Thyroid gland (tissue), 4 donors: Measurements from ENCODE around the gene APBB2. TPM values are rescaled to one million over a fixed set of nuclear protein-coding genes. Genes with fewer than 3 reads are reported as not detected.

ENCODE experiments used
- DNase-seq, 2 donors: peaks; one replicate each; pipeline ENCODE4 v3.0.0-alpha.2; 2019
- H3K27ac ChIP-seq, 3 donors: fragments of 200-600 bp; sonication (generic); 1 replicate in 2 of 3; 2 replicates in 1 of 3; pipeline ENCODE4 v1.5.1; 2016 to 2019; ENCODE audit warnings: mild to moderate bottlenecking in 1 of 3, moderate library complexity in 1 of 3
- H3K27me3 ChIP-seq: fragments of 200-600 bp; sonication (generic); one replicate; pipeline ENCODE4 v1.5.1; 2019
- H3K36me3 ChIP-seq, 2 donors: fragments of 200-600 bp; sonication (generic); one replicate each; pipeline ENCODE4 v1.5.1; 2016 to 2019
- H3K4me1 ChIP-seq, 2 donors: fragments of 200-600 bp; sonication (generic); one replicate each; pipeline ENCODE4 v1.5.1; 2017 to 2019
- H3K4me3 ChIP-seq, 3 donors: fragments of 200-600 bp; sonication (generic); replicated peaks in 1 of 3; 1 replicate in 2 of 3; 2 replicates in 1 of 3; pipeline ENCODE4 v1.5.1; 2016; ENCODE audit warnings: mild to moderate bottlenecking in 1 of 3
- H3K9me3 ChIP-seq: fragments of 200-600 bp; sonication (generic); one replicate; pipeline ENCODE4 v1.5.1; 2017
- POLR2A ChIP-seq, 2 donors: fragments of 450-650 bp; IDR thresholded peaks; one replicate each; pipeline ENCODE4 v1.6.1; 2017; ENCODE audit warnings: antibody characterized with exemption in 2 of 2, mild to moderate bottlenecking in 2 of 2, moderate library complexity in 1 of 2
- WGBS, 2 donors: methylation state at CpG; one replicate each; pipeline ENCODE4 v1.1.5; 2017; 5-methylcytosine and 5-hydroxymethylcytosine counted together
- intact Hi-C: fragments of 100-400 bp; cut with DNase I; formaldehyde crosslinking; loops from one replicate; pipeline ENCODE4 v1.15.1; 2023
- total RNA-seq, 4 donors: library from RNA; depleted of rRNA; stranded (reverse); fragments of >200 nt; gene quantifications; one replicate each; pipeline ENCODE4 v1.2.3, GENCODE V29; 2016
- TF ChIP-seq, protein P1 (sequence below), 6 experiments: fragments of 200-600 bp in 3 of 6; fragments of 450-650 bp in 3 of 6; sonication (generic) in 3 of 6; IDR thresholded peaks; one replicate each; pipeline ENCODE4 v1.5.1; 2016 to 2019; ENCODE audit warnings: antibody characterized with exemption in 6 of 6, mild to moderate bottlenecking in 2 of 6, inconsistent platforms in 1 of 6, moderate library complexity in 1 of 6

APBB2 gene
- total RNA-seq, 4 donors from 2014 or later = 174 to 253 (median 199) TPM

- WGBS, 2 donors = 61 to 64% methylated on average over 14 of the region's 14 CpGs
- Histone ChIP-seq H3K4me3 (no peak overlapping the region), H3K27me3 (no peaks in the 10 kb centered on the region)
Measured at GRCh38 chr4:41146716-41147506, 67.4 kb downstream of the APBB2 start.

GRCh38 chr4:41146196-41146595 is 68.1 kb downstream of the APBB2 start:
- Histone ChIP-seq H3K27me3 (no peaks in the 10 kb centered on the region), H3K4me3 (no peak overlapping the region), H3K36me3 (no peaks in the 10 kb centered on the region), H3K4me1 (peaks cover 56 to 61% of the 10 kb centered on the region in 2 donors), H3K27ac (peak overlapping the region; percentile 84 to 95 (median 91)), H3K9me3 (no peaks in the 10 kb centered on the region)
- 90% methylated on average over 5 of the region's 5 CpGs for WGBS, 2 donors
- TF ChIP-seq, protein P1, sequence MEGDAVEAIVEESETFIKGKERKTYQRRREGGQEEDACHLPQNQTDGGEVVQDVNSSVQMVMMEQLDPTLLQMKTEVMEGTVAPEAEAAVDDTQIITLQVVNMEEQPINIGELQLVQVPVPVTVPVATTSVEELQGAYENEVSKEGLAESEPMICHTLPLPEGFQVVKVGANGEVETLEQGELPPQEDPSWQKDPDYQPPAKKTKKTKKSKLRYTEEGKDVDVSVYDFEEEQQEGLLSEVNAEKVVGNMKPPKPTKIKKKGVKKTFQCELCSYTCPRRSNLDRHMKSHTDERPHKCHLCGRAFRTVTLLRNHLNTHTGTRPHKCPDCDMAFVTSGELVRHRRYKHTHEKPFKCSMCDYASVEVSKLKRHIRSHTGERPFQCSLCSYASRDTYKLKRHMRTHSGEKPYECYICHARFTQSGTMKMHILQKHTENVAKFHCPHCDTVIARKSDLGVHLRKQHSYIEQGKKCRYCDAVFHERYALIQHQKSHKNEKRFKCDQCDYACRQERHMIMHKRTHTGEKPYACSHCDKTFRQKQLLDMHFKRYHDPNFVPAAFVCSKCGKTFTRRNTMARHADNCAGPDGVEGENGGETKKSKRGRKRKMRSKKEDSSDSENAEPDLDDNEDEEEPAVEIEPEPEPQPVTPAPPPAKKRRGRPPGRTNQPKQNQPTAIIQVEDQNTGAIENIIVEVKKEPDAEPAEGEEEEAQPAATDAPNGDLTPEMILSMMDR (IDR thresholded peaks at IDR 0.05) = no peak
- TF ChIP-seq POLR2A (IDR thresholded peaks at IDR 0.05) = no peak
- no peak for DNase-seq
- intact Hi-C loops = no loop called here

More at GRCh38 chr4:41146716-41147506, 67.4 kb downstream of the APBB2 start:
- Histone ChIP-seq H3K36me3 (no peaks in the 10 kb centered on the region), H3K27ac (peak overlapping the region; percentile 84 to 95 (median 91)), H3K4me1 (peaks cover 53 to 58% of the 10 kb centered on the region in 2 donors), H3K9me3 (no peaks in the 10 kb centered on the region)
- TF ChIP-seq, protein P1 (IDR thresholded peaks at IDR 0.05) = no peak
- no peak for TF ChIP-seq POLR2A (IDR thresholded peaks at IDR 0.05)
- peak in 1 of 2 donors; percentile 26 for DNase-seq
- intact Hi-C loops = no loop called here

DNA sequence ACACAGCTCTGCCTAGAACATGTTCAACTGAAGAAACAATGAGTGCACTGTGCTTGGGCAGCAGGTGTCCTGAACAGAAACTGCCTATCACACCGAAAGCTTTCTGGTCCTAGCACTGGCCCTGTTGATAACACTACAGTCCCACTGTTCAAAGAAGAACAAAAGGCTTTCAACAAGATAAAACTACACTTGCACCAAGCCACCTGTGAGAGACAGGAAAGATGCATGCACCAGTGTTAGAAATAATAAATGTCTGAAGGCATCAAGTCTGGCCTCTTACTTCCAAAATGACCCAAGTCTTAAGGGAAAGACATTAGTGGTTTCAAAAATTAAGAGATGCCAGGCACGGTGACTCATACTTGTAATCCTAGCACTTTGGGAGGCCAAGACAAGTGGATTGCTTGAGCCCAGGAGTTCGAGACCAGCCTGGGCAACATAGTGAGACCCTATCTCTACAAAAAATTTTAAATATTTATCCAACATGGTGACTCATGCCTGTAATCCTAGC is 68.7 kb downstream of the APBB2 start:
- DNase-seq = no peak
- WGBS, 2 donors = 69 to 76% methylated on average over 3 of the region's 3 CpGs
- Histone ChIP-seq H3K9me3 (no peaks in the 10 kb centered on the region), H3K27me3 (no peaks in the 10 kb centered on the region), H3K36me3 (no peaks in the 10 kb centered on the region), H3K4me3 (no peak overlapping the region), H3K27ac (peak overlapping the region; percentile 84 to 95 (median 91)), H3K4me1 (peaks cover 56 to 61% of the 10 kb centered on the region in 2 donors)
- intact Hi-C loops = no loop called here
- no peak for TF ChIP-seq POLR2A (IDR thresholded peaks at IDR 0.05)
- TF ChIP-seq, protein P1 (IDR thresholded peaks at IDR 0.05) = no peak

- no peak for DNase-seq
- Histone ChIP-seq H3K27ac (peak overlapping the region; percentile 84 to 95 (median 91)), H3K27me3 (no peaks in the 10 kb centered on the region), H3K4me3 (no peak overlapping the region), H3K4me1 (peaks cover 52 to 61% of the 10 kb centered on the region in 2 donors), H3K9me3 (no peaks in the 10 kb centered on the region), H3K36me3 (no peaks in the 10 kb centered on the region)
- 71 to 89% methylated on average over 5 of the region's 5 CpGs for WGBS, 2 donors
- TF ChIP-seq, protein P1 (IDR thresholded peaks at IDR 0.05) = no peak
- no peak for TF ChIP-seq POLR2A (IDR thresholded peaks at IDR 0.05)
- intact Hi-C loops = no loop called here
Measured at GRCh38 chr4:41144812-41145211, 69.5 kb downstream of the APBB2 start.

GRCh38 chr4:41144040-41144379 is 70.3 kb downstream of the APBB2 start:
- Histone ChIP-seq H3K27me3 (no peaks in the 10 kb centered on the region), H3K4me1 (peaks cover 55 to 61% of the 10 kb centered on the region in 2 donors), H3K36me3 (no peaks in the 10 kb centered on the region), H3K4me3 (no peak overlapping the region), H3K27ac (peak overlapping the region; percentile 84 to 95 (median 91)), H3K9me3 (no peaks in the 10 kb centered on the region)
- intact Hi-C loops = no loop called here
- no peak for DNase-seq
- WGBS, 2 donors = 40 to 44% methylated on average over 3 of the region's 3 CpGs
- TF ChIP-seq, protein P1 (IDR thresholded peaks at IDR 0.05) = no peak
- peak in 1 of 2 donors; percentile 19 for TF ChIP-seq POLR2A (IDR thresholded peaks at IDR 0.05)
